Measurements from ENCODE around the gene ULK2.

ULK2 gene

DNA sequence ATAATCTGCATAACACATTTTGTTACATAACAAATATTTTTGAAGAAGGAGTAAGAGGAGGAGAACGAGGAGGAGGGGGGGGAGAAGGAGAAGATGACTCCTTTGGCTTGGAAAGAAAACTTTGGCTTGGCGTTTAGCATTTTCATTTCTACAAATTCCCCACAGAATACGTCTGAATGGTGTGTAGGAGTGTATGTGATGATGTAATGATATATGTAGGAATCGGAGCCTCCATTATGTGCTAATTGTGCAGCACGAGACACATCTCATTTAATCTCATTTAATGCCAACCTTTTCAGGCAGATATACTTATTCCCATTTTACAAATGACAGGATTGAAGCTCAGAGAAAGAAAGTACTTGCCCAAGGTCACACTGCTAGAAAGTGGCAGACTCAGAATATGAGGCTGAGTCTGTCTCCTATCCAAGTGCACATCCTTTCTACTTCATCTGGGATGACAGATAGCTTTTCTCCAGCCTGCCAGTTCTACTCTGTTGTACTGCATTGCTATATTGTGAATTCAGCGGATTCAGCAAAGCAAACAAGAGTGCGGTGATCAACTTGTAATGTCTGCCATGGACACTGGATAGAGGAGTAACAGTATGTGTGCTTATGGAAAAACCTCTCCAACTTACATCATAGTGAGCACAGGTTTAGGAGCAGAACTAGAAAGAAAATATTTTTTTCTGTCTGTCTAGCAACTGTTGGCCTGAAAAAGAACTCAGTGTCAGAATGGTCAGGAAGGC lies 140.9 kb downstream of the ULK2 start:
- no peak for DNase-seq

DNA sequence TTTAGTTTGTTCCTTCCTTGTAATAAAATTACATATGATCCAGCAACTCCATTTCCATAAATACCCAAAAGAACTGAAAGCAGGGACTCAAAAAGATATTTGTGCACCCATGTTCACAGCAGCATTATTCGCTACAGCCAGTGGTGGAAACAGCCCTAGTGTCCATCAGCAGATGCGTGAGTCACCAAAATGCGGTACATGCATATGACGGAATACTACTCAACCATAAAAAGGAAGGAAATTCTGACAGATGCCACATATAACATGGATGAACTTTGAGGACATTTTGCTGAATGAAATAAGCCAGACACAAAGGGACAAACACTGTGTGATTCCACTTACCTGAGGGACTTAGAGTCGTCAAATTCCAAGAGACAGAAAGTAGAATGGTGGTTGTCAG lies 142.2 kb downstream of the ULK2 start:
- DNase-seq = no peak

DNA sequence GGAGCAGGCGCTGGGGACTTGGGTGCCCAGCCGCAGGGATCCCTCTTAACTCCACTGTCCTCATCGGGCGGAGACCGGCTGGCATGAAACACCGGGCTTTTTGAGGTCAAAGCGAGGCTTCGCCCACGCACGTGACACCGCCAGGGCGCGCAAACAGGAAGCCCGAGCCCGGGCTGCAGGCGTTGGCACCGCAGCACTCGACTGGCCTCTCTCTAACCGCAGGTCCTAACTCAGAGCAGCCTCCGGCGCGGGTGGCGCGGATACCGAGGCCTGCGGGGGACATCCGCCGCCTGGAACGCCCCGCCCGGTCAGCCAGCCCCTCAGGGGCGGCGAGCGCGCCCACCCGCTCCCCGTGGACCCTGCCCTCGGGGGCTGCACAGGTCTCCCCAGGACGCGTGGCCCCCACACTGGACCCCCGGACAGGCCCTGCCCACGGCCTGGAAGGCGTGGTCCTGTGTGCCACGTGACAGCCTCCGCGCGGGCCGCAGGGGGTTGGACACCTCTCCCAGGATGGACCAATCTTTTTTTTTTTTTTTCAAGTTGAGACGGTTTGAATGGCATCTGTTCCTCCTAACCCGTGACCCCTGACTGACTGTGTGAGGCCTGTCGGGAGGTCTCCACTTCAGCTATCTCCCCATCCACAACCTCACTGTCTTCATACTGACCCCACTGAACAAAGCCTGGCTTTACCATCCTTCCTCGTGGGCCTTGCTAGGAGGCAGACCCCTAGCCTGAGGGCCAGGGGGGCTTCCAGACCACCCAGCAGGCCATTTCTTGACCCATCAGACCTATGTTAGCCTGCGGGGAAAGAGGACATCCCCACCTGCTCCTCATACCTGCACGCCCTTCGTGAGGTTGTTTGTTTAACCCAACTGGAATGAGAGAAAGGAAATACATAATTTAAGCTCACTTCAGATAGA lies 143.0 kb downstream of the ULK2 start:
- DNase-seq = peak in 3 of 5 experiments; percentile 34 to 69 (median 36)

DNA sequence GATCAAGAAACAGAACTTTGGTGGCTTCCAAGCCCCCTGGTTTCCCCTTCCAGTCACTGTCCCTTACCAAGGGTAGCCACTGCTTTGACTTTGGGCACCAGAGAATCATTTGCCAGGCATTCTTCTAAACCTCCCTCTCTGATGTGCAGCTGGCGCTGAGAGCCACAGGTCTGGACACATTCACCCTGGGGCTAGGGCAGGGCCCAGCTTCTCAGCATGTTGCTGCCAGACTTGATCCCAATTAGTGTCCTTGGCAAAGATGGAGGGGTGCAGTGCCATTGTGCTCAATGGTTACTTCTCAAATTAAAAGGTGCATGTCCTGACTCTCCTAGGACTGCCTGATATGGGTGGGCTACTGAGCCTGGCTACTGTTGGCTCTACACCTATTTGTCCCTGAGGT lies 143.8 kb downstream of the ULK2 start:
- no peak for DNase-seq
